NCI-H748 (cell line): ENCODE data around the gene LRWD1.
"Not testable (repeated sequence)": the region's sequence is repeated elsewhere in the genome, so short reads cannot be mapped to it uniquely, and the experiment has no call there.

Experiments used
- DNase-seq: peaks from one replicate; lab custom pipeline; 2025; ENCODE audit not compliant: unreplicated experiment; lab: John Stamatoyannopoulos, UW

Gene LRWD1

GRCh38 chr7:102494026-102494425 is 29.2 kb downstream of the LRWD1 start:
- not testable (repeated sequence) for DNase-seq

DNA sequence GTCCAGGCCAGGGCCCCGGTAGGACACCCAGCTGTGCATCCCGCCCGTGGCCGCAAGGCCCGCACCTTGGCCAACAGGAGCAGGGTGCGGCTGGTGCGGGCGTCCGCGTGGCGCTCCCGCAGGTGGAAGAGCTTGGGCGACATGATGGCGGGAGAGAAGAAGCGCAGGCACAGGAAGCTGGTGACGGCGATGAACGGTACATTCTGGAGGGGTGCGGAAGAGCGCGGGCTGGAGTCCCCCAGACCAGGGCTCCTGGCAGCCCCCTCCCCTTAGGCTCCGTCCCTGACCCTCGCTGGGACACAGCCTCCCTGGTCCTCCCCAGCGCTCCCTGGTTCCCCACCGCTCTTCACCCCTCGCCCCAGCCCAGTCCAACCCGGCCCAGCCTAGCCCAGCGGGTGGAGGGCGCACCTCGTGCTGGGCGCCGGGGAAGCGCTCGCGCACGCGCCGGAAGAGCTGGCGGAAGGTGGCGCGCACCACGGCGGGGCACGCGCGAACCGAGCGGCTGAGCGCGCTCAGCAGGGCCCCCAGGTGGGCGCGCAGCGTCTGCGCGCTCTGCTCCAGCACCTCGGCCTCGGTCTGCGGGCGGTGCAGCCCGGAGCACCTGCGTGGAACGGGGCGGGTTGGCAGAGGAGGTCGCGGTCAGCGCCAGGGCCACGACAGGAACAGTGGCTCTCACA is 29.8 kb downstream of the LRWD1 start:
- not testable (repeated sequence) for DNase-seq

- not testable (repeated sequence) for DNase-seq
These were observed 32.1 kb downstream of the LRWD1 start for GRCh38 chr7:102496861-102497260.

DNA sequence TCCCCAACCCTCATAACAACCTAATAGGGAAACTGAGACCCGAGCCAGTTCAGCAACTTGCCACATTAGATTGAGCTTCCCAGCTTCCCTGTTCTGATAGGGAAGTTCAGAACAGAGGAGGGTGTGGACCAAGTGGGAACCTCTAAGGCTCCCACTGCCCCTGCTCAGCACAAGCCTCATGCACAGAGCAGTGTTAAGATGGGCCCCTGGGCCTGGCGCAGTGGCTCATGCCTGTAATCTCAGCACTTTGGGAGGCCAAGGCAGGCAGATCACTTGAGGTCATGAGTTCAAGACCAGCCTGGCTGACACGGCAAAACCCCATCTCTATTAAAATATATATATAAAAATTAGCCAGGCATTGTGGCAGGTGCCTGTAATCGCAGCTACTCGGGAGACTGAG is 32.5 kb downstream of the LRWD1 start:
- not testable (repeated sequence) for DNase-seq

DNA sequence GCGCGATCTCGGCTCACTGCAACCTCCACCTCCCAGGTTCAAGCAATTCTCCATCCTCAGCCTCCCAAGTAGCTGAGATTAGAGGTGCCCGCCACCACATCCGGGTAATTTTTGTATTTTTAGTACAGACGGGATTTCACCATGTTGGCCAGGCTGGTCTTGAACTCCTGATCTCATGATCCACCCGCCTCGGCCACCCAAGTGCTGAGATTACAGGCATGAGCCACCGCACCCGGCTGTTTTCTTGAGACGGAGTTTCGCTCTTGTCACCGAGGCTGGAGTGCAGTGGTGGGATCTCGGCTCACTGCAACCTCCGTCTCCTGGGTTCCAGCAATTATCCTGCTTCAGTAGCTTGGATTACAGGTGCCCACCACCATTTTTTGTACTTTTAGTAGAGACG is 33.5 kb downstream of the LRWD1 start:
- not testable (repeated sequence) for DNase-seq

DNA sequence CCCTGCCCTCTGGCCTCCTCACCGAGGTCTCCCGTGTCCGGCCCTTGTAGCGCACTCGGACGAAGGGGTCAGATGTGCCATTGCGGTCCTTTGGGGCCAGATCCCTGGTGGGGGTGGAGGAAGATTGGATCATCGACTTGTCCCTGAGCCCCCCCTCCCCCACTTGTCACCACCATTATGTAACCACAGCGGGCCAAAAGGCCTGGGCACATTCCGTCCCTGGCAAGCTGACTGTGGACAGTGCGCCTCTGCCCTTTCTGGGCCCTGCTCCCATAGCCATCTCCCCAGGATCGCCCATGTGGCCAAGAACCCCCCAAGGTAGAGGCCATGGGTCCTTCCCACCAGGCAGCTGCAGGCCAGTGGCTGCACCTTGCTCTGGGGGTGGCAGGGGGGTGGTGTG is 38.4 kb downstream of the LRWD1 start:
- not testable (repeated sequence) for DNase-seq

- not testable (repeated sequence) for DNase-seq
These were observed 40.8 kb downstream of the LRWD1 start for GRCh38 chr7:102505298-102506185.

GRCh38 chr7:102507410-102508088 is 42.8 kb downstream of the LRWD1 start:
- not testable (repeated sequence) for DNase-seq

GRCh38 chr7:102510575-102510974 is 45.8 kb downstream of the LRWD1 start:
- DNase-seq, result not testable (repeated sequence)

DNA sequence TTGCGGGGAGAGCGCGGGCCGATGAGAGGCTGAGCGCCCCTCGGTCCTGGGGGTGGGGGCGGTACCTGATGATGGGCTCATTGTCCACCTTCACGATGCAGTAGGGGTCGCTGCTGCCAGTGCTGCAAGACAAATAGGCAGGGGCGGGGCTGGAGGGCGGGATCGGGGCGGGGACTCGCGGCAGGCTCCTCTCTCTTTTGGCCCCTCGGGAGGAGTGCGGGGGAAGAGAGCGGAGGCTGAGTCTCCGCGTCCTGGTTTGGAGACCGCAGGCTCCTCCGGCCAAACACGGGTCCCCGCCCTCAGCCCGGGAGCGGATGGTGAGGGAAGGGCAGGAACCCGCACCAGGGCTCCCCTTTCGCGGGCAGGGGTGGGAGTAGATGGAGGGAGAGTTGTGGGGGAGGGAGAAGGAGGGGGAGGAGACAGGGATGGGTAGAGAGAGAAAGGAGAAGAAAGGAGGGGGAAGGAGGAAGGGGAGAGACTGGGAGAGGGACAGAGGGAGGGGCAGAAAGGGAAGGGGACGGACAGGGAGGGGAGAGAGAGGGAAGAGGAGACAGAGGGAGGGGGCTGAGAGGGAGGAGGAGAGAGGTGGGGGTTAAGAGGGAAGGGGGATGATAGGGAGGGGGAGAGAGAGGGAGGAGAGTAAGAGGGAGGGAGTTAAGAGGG is 47.2 kb downstream of the LRWD1 start:
- not testable (repeated sequence) for DNase-seq

GRCh38 chr7:102512642-102513221 is 47.9 kb downstream of the LRWD1 start:
- not testable (repeated sequence) for DNase-seq

GRCh38 chr7:102514881-102515721 is 50.3 kb downstream of the LRWD1 start:
- not testable (repeated sequence) for DNase-seq

DNA sequence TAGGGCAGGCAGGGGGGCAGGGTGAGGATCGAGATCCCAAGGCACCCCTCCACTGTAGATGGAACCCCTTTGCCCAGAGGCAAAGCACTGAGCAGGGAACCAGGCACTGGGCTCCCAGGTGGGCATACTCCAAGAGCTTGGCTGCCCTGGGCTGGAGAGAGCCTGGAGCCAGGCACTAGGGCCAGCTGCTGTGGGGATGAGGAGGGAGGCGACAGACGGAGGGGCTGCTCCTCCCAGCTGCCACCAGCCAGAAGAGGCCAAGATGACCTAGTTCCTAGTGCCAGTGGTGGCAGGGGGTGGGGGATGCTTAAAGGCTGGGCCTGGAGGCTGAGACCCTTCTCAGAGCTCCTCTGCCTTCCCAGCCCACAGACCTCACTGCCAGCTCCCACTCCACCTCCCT is 51.1 kb downstream of the LRWD1 start:
- not testable (repeated sequence) for DNase-seq

GRCh38 chr7:102516951-102517350 is 52.2 kb downstream of the LRWD1 start:
- DNase-seq, result not testable (repeated sequence)

GRCh38 chr7:102517550-102518147 is 52.9 kb downstream of the LRWD1 start, which contains the start of gene RASA4B:
Gene RASA4B (minus strand): TSS chr7:102517777. CDS start chr7:102517710, 67 bp downstream.
- not testable (repeated sequence) for DNase-seq

GRCh38 chr7:102520797-102521196 is 56.0 kb downstream of the LRWD1 start:
- DNase-seq, result not testable (repeated sequence)
